ENCODE results near the gene OTUD1. TPM values are rescaled to one million over a fixed set of nuclear protein-coding genes. Genes with fewer than 3 reads are reported as not detected.

The OTUD1 gene
- total and polyA plus RNA-seq, 2 of the 4 experiments (the other 2 are of a cell fraction) = 1.3 to 1.4 TPM

DNA sequence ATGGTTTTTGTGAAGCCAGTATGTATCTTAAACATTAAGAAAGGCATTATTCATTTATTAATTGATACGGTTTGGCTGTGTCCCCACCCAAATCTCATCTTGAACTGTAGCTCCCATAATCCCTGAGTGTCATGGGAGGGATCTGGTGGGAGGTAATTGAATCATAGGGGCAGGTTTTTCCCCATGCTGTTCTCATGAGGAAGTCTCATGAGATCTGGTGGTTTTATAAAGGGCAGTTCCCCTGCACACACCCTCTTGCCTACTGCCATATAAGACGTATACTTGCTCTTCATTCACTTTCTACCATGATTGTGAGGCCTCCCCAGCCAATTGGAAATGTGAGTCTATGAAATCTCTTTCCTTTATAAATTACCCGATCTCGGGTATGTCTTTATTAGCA lies 28.1 kb downstream of the OTUD1 start:
- DNase-seq (no peak), ATAC-seq (ENCODE audit: low read depth) (no peak)
- Histone ChIP-seq H2BK20ac (ENCODE audit: low read depth, low read length) (no peak overlapping the region), H2AK5ac (ENCODE audit: low read depth, low read length) (no peak overlapping the region), H3K79me1 (ENCODE audit: low read depth in 1 of 2, low read length in 2 of 2) (no peaks in the 10 kb centered on the region), H4K5ac (ENCODE audit: low read depth, low read length) (no peak overlapping the region), H3K4me3 (ENCODE audit: insufficient read depth, low read depth, low read length) (no peak overlapping the region), H3K4me2 (ENCODE audit: low read depth, low read length) (no peak overlapping the region), H3K14ac (replicated peaks; ENCODE audit: low read depth, low read length) (no peak overlapping the region), H2BK120ac (ENCODE audit: low read depth, low read length) (no peak overlapping the region), H3K4me1 (ENCODE audit: control insufficient read depth, insufficient read depth, low read length) (no peaks in the 10 kb centered on the region), H4K8ac (ENCODE audit: low read depth in 2 of 2, low read length in 2 of 2) (no peak overlapping the region), H2BK5ac (ENCODE audit: low read depth, low read length, poor library complexity, severe bottlenecking) (no peak overlapping the region), H2AK9ac (replicated peaks; ENCODE audit: low read depth, low read length, poor library complexity) (no peak overlapping the region), H3K9me3 (ENCODE audit: control insufficient read depth, insufficient read depth, low read length) (no peaks in the 10 kb centered on the region), H3K4ac (ENCODE audit: low read depth, low read length) (no peak overlapping the region), H3K27ac (ENCODE audit: insufficient read depth, low read length) (no peak overlapping the region), H3K23ac (ENCODE audit: low read depth, low read length) (no peak overlapping the region), H3K18ac (ENCODE audit: low read depth, low read length) (no peak overlapping the region), H4K91ac (ENCODE audit: insufficient read depth, low read depth, low read length) (no peak overlapping the region), H4K20me1 (ENCODE audit: insufficient read depth, low read length) (no peaks in the 10 kb centered on the region), H3K27me3 (ENCODE audit: control insufficient read depth, insufficient read depth, low read length) (peaks cover 2% of the 10 kb centered on the region), H2AFZ (replicated peaks; ENCODE audit: low read length, poor library complexity) (no peak overlapping the region), H3K9ac (ENCODE audit: low read depth, low read length) (no peak overlapping the region), H3K36me3 (ENCODE audit: control insufficient read depth, insufficient read depth, low read length) (no peaks in the 10 kb centered on the region), H2BK15ac (ENCODE audit: low read depth, low read length) (no peak overlapping the region), H3K9me1 (ENCODE audit: insufficient read depth, low read length) (no peaks in the 10 kb centered on the region), H3K56ac (ENCODE audit: extremely low read depth, insufficient read depth, low read length) (no peak overlapping the region)
- ChIA-PET CTCF (no interaction called here), POLR2A (ENCODE audit: unreplicated experiment) (no interaction called here)
- WGBS, 2 experiments (ENCODE audit: extremely low coverage in 2 of 2, insufficient read length in 1 of 2) = no CpG with 5 or more reads among the region's 4 CpGs
- dilution Hi-C loops (cut with HindIII; ENCODE audit: low sequenced_read_pairs, unreplicated experiment) = no loop called here
- in situ Hi-C loops (cut with MboI; ENCODE audit: low sequenced_read_pairs) = no loop called here
- no peak for TF ChIP-seq MAZ (IDR thresholded peaks at IDR 0.05; ENCODE audit: borderline replicate concordance, low read depth, low read length)
- TF ChIP-seq, protein P1, sequence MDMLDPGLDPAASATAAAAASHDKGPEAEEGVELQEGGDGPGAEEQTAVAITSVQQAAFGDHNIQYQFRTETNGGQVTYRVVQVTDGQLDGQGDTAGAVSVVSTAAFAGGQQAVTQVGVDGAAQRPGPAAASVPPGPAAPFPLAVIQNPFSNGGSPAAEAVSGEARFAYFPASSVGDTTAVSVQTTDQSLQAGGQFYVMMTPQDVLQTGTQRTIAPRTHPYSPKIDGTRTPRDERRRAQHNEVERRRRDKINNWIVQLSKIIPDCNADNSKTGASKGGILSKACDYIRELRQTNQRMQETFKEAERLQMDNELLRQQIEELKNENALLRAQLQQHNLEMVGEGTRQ (IDR thresholded peaks at IDR 0.05; ENCODE audit: low read depth, low read length) = no peak
- no peak for TF ChIP-seq POLR2A (IDR thresholded peaks at IDR 0.05; ENCODE audit: low read depth, low read length)
- no TSS peak for BruUV-seq (replicated peaks)
- intact Hi-C loops (cut with micrococcal nuclease) = no loop called here

All from IMR-90 (cell line).